Omental fat pad (tissue), 4 donors: ENCODE results near the gene KHNYN. TPM values are rescaled to one million over a fixed set of nuclear protein-coding genes. Genes with fewer than 3 reads are reported as not detected.
"Not testable (repeated sequence)": the region's sequence is repeated elsewhere in the genome, so short reads cannot be mapped to it uniquely, and the experiment has no call there.

Experiments used
- ATAC-seq: fragments of 150-250 bp; one replicate; pipeline ENCODE4 v1.9.1; 2016; ENCODE audit warnings: mild to moderate bottlenecking, moderate library complexity; ENCODE audit not compliant: low FRiP score
- DNase-seq: peaks from one replicate; pipeline ENCODE4 v3.0.0-alpha.2; 2019; ENCODE audit warnings: low spot score
- total RNA-seq, 4 donors: library from RNA; depleted of rRNA; stranded (reverse); fragments of >200 nt; gene quantifications; one replicate each; pipeline ENCODE4 v1.1.0, GENCODE V29; 2016
- TF ChIP-seq, protein P1 (sequence below), 3 donors: fragments of 450-650 bp; IDR thresholded peaks; one replicate each; pipeline ENCODE4 v1.5.1; 2016 to 2017; ENCODE audit warnings: antibody characterized with exemption in 3 of 3, mild to moderate bottlenecking in 3 of 3, moderate library complexity in 2 of 3

The KHNYN gene
- total RNA-seq, 4 donors from 2014 or later, result 32.1 to 77.1 (median 43.5) TPM

DNA sequence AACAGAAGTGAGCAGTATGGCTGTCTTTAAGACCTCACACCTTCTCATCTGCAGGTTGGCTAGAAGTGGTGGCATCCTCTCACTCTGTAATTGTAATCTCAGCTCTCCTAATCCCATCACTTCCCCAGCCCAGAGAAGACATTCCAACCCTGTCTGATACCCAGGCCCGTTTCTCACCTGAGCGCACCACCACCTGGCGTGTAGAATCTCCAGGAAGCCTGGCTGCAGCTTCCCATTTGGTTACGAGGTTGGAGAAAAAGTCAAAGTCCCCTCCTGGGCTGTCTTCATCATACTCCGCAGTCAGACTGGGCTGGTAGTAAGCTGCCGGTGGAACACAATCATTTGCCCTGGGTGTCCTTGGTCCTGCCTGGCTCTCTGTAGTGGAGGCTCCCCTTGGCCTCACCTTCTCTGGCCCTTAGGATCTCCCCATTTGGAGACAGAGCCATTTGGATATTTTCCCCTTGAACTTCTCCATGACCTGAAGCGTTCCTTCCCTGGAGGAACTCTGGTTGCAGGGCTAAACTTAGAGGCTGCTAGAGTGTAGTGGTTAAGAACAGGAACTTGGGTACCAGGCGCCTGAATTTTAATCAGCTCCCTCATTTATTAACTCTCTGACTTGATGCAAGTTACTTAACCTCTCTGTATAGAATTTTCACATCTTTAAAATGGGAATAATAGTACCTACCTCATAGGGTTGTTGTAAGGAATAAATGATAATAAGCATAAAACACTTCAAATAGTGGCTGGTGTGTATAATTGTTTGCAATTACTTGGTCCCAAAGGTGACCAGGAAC is 11.0 kb downstream of the KHNYN start:
- DNase-seq (no peak), ATAC-seq (no peak)
- TF ChIP-seq, protein P1, sequence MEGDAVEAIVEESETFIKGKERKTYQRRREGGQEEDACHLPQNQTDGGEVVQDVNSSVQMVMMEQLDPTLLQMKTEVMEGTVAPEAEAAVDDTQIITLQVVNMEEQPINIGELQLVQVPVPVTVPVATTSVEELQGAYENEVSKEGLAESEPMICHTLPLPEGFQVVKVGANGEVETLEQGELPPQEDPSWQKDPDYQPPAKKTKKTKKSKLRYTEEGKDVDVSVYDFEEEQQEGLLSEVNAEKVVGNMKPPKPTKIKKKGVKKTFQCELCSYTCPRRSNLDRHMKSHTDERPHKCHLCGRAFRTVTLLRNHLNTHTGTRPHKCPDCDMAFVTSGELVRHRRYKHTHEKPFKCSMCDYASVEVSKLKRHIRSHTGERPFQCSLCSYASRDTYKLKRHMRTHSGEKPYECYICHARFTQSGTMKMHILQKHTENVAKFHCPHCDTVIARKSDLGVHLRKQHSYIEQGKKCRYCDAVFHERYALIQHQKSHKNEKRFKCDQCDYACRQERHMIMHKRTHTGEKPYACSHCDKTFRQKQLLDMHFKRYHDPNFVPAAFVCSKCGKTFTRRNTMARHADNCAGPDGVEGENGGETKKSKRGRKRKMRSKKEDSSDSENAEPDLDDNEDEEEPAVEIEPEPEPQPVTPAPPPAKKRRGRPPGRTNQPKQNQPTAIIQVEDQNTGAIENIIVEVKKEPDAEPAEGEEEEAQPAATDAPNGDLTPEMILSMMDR (IDR thresholded peaks at IDR 0.05), result no peak

DNA sequence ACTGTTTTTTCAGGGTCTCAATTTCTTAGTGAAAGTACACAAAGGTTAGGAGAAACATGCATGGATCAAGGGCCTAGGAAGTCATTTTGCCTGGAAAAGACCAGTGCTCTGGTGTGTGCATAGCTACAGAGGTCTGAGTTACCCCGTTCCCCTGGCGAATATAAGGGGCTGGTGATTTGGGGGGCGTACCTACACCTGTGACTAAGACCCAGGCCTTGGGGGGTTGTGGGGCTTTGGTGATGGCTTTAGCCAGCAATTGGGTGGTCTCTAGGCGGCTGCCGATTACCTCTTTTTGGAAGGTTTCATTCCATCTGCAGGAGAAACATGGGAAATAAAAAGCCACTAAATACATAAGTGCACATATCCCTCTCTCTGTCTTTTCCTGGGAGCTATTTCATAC is 11.7 kb downstream of the KHNYN start:
- no peak for DNase-seq
- TF ChIP-seq, protein P1 (IDR thresholded peaks at IDR 0.05), result no peak
- no peak for ATAC-seq

DNA sequence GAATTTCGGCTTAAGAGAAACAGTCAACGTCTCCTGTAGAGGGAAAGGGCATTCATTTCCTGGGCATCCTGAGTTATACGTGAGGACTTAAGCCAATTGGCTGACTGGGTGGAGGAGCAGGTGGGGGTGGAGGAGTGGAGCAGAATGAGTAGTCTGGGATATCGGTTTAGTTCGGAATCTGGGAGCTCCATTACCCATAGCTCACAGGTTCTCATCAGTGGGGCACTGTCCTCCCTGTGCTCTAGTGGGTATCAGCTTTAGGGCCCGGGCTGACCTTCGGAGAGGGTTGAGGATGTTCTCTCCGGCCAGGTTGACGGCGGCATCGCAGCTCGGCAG is 12.1 kb downstream of the KHNYN start:
- ATAC-seq, result peak; percentile 34
- TF ChIP-seq, protein P1 (IDR thresholded peaks at IDR 0.05), result no peak
- no peak for DNase-seq

DNA sequence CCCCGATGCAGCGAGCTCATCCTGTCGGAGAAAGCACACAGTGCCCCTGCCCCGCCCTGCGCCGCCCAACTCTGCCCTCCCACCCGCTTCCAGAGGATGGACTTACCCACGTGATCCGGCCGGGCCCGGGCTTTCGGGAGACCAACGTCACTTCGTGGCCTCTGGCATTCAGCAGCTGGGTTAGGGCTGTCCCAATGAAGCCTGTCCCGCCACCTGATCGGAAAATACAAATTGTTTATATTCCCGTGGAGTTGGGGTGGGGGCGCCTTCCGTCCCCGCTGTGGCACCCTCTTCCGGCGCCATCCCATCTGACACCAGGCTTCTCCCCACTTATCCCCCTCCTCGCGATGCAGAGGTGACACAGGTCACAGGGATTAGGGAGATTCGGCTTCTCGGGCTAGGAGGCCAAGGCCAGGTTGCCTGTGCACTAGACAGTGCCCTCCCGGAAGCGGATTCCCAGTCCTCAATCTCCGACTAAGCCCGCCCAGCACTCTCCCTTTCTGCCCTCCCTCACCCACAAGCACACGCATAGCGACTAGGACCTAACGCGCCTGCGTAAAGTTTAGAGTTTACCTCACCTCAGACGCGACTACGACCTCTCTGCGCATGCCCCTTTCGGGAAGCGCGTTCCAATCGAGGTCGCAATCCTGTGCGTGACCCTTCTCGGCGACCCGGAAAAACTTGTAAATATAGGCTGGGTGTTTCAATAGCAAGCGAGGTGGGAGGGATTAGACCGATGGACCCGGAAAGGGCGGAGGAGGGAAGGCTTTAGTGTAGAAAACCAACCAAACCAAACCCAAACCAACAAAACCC is 12.7 kb downstream of the KHNYN start, which contains the start of gene SDR39U1:
Gene SDR39U1, minus strand, starts transcription at position 537 of the 813 bp plus-strand sequence. Its CDS starts 7 bp downstream, at position 530.
- DNase-seq (peak; percentile 82), ATAC-seq (peak; percentile 97)
- TF ChIP-seq, protein P1 (IDR thresholded peaks at IDR 0.05), result no peak

DNA sequence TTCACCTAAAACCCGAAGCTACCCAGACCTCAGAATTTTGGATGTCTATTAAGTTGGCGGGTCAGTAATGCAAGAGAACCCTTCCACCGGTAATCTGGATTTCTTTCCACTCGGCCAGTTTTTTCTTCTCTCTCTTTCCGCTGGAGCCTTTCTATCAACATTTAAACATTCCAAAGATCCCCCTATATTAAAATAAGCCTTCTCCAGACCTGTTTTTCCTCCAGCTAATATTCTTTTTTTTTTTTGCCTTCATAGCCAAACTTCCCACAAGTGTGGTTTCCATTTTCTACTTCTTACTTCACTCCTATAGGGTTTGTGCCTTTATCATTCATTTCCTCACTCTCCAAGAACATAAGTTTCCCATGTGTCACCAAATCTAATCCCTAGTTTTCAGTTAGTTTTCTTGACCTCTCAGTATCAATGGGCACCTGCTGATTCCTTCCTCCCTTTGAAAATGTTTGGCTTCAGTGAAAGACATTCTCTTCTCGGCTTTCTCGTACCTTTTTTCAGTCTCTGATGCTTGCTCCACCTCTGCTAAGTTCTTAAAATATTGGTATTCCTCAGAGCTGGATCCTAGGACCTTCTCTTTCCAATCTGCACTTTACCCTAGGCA is 13.4 kb downstream of the KHNYN start:
- TF ChIP-seq, protein P1 (IDR thresholded peaks at IDR 0.05), result no peak
- no peak for ATAC-seq
- DNase-seq, result no peak

DNA sequence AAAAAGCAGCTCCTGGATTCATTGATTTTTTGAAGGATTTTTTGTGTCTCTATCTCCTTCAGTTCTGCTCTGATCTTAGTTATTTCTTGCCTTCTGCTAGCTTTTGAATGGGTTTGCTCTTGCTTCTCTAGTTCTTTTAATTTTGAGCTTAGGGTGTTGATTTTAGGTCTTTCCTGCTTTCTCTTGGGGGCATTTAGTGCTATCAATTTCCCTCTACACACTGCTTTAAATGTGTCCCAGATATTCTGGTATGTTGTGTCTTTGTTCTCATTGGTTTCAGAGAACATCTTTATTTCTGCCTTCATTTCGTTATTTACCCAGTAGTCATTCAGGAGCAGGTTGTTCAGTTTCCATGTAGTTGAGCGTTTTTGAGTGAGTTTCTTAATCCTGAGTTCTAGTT is 21.1 kb downstream of the KHNYN start:
- not testable (repeated sequence) for ATAC-seq, DNase-seq

DNA sequence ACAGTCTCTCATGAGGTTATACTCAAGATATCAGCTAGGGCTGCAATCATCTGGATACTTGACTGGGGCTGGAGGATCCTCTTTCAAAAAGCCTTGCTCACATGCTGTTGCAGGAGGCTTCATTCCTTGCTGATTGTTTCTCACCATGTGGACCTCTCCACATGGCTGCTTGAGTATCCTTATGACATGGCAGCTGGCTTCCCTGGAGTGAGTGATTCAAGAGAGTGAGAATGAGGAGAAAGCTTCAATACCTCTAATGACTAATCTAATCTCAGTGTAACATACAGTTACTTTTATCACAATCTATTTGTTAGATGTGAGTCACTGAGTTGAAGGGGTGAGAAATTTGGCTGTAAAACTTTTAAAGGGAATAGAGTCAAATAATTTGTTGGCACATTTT is 27.2 kb downstream of the KHNYN start:
- TF ChIP-seq, protein P1 (IDR thresholded peaks at IDR 0.05), result no peak
- no peak for DNase-seq

More for the DNA sequence above, 27.2 kb downstream of the KHNYN start:
- no peak for ATAC-seq
